Astrocyte (in vitro differentiated cells and primary cell): ENCODE measurements around the gene CD46. TPM values are rescaled to one million over a fixed set of nuclear protein-coding genes. Genes with fewer than 3 reads are reported as not detected.

Experiments
- DNase-seq: peaks from one replicate; pipeline ENCODE4 v3.0.0-alpha.2; 2010; ENCODE audit warnings: low read depth
- FAIRE-seq: peaks from 2 replicates; lab custom pipeline; 2011; peaks lifted over from hg19 to GRCh38; lab: Jason Lieb, UNC
- H2AFZ ChIP-seq: 2 replicates; pipeline ENCODE4 v1.6.0; 2012; ENCODE audit warnings: low read depth, low read length, inconsistent platforms
- H3K27ac ChIP-seq: 2 replicates; pipeline ENCODE4 v1.5.1; 2011; ENCODE audit warnings: low read depth, low read length, inconsistent platforms
- H3K27me3 ChIP-seq: 2 replicates; pipeline ENCODE4 v1.6.0; 2011; ENCODE audit warnings: low read length, inconsistent platforms; ENCODE audit not compliant: insufficient read depth
- H3K36me3 ChIP-seq: 2 replicates; pipeline ENCODE4 v1.5.1; 2011; ENCODE audit warnings: low read length, inconsistent platforms; ENCODE audit not compliant: insufficient read depth
- H3K4me1 ChIP-seq: 2 replicates; pipeline ENCODE4 v1.5.1; 2011; ENCODE audit warnings: low read length, inconsistent platforms; ENCODE audit not compliant: insufficient read depth
- H3K4me2 ChIP-seq: 2 replicates; pipeline ENCODE4 v1.6.0; 2012; ENCODE audit warnings: low read length, inconsistent platforms
- H3K4me3 ChIP-seq: 2 replicates; pipeline ENCODE4 v1.5.1; 2011; ENCODE audit warnings: low read depth, mild to moderate bottlenecking, low read length, inconsistent platforms; ENCODE audit not compliant: insufficient read depth
- H3K79me2 ChIP-seq: 2 replicates; pipeline ENCODE4 v1.6.0; 2012; ENCODE audit warnings: mild to moderate bottlenecking, low read length, inconsistent platforms; ENCODE audit not compliant: insufficient read depth
- H3K9ac ChIP-seq: 2 replicates; pipeline ENCODE4 v1.6.0; 2012; ENCODE audit warnings: mild to moderate bottlenecking, low read length, inconsistent platforms
- H3K9me3 ChIP-seq: 2 replicates; pipeline ENCODE4 v1.5.1; 2012; ENCODE audit warnings: low read depth, mild to moderate bottlenecking, low read length, inconsistent platforms; ENCODE audit not compliant: insufficient read depth
- H4K20me1 ChIP-seq: 2 replicates; pipeline ENCODE4 v1.6.0; 2012; ENCODE audit warnings: low read length, inconsistent platforms; ENCODE audit not compliant: insufficient read depth
- H3K27ac Mint-ChIP-seq: one replicate; pipeline ENCODE4 v1.8.0; 2021; ENCODE audit warnings: mild to moderate bottlenecking, mixed read lengths; ENCODE audit not compliant: unreplicated experiment
- H3K27me3 Mint-ChIP-seq: one replicate; pipeline ENCODE4 v1.8.0; 2021; ENCODE audit warnings: low read depth, mixed read lengths; ENCODE audit not compliant: unreplicated experiment
- H3K36me3 Mint-ChIP-seq: one replicate; pipeline ENCODE4 v1.8.0; 2021; ENCODE audit warnings: low read depth, mixed read lengths; ENCODE audit not compliant: unreplicated experiment
- H3K4me1 Mint-ChIP-seq: one replicate; pipeline ENCODE4 v1.8.0; 2021; ENCODE audit warnings: low read depth, mixed read lengths; ENCODE audit not compliant: unreplicated experiment
- H3K4me3 Mint-ChIP-seq: one replicate; pipeline ENCODE4 v1.8.0; 2021; ENCODE audit warnings: mild to moderate bottlenecking, moderate library complexity, mixed read lengths; ENCODE audit not compliant: unreplicated experiment
- H3K9me3 Mint-ChIP-seq: one replicate; pipeline ENCODE4 v1.8.0; 2021; ENCODE audit warnings: mild to moderate bottlenecking, mixed read lengths; ENCODE audit not compliant: unreplicated experiment
- CTCF ChIP-seq: IDR thresholded peaks from 2 replicates; pipeline ENCODE4 v1.5.1; 2011; ENCODE audit warnings: low read depth, mild to moderate bottlenecking, inconsistent platforms, low read length, moderate library complexity; ENCODE audit not compliant: insufficient read depth
- EZH2 ChIP-seq: IDR thresholded peaks from 2 replicates; pipeline ENCODE4 v1.6.1; 2012; ENCODE audit warnings: mild to moderate bottlenecking, low read length, inconsistent platforms; ENCODE audit not compliant: insufficient read depth
- total RNA-seq: library from RNA; stranded (reverse); gene quantifications from 2 replicates; pipeline ENCODE4 v1.2.1, GENCODE V29; 2021

CD46 gene
- total RNA-seq, 1 donor from 2014 or later, result 176 TPM

- H3K9ac ChIP-seq, result no peak overlapping the region
- H3K9me3 ChIP-seq, result no peaks in the 10 kb centered on the region
- peaks cover 8% of the 10 kb centered on the region for H3K4me1 ChIP-seq
- Mint-ChIP-seq H3K36me3 (peaks cover 5% of the 10 kb centered on the region), H3K27me3 (no peaks in the 10 kb centered on the region), H3K9me3 (no peaks in the 10 kb centered on the region), H3K27ac (no peak overlapping the region), H3K4me1 (peaks cover 21% of the 10 kb centered on the region), H3K4me3 (no peak overlapping the region)
- no peak overlapping the region for H2AFZ ChIP-seq
- H3K4me3 ChIP-seq, result no peak overlapping the region
- H3K36me3 ChIP-seq, result peaks cover 10% of the 10 kb centered on the region
- peaks cover 51% of the 10 kb centered on the region for H3K79me2 ChIP-seq
- FAIRE-seq, result no peak
- H3K27ac ChIP-seq, result no peak overlapping the region
- DNase-seq, result no peak
- TF ChIP-seq EZH2, result no peak
- no peak for TF ChIP-seq CTCF
- peaks cover 48% of the 10 kb centered on the region for H4K20me1 ChIP-seq
- H3K4me2 ChIP-seq, result no peak overlapping the region
- no peaks in the 10 kb centered on the region for H3K27me3 ChIP-seq
These were observed 4.2 kb downstream of the CD46 start for GRCh38 chr1:207755846-207756693.

GRCh38 chr1:207762622-207763021 lies 10.8 kb downstream of the CD46 start:
- no peaks in the 10 kb centered on the region for H3K27me3 ChIP-seq
- H3K4me2 ChIP-seq, result no peak overlapping the region
- no peaks in the 10 kb centered on the region for H3K4me1 ChIP-seq
- H3K36me3 ChIP-seq, result peaks cover 13% of the 10 kb centered on the region
- H3K4me1 Mint-ChIP-seq, result no peaks in the 10 kb centered on the region
- no peaks in the 10 kb centered on the region for H3K9me3 ChIP-seq
- no peaks in the 10 kb centered on the region for H3K79me2 ChIP-seq
- no peak overlapping the region for H3K27ac Mint-ChIP-seq
- FAIRE-seq (no peak), DNase-seq (no peak)
- H2AFZ ChIP-seq, result no peak overlapping the region
- no peak for TF ChIP-seq CTCF
- TF ChIP-seq EZH2, result no peak
- H3K9ac ChIP-seq, result no peak overlapping the region
- no peaks in the 10 kb centered on the region for H3K9me3 Mint-ChIP-seq
- no peak overlapping the region for H3K4me3 Mint-ChIP-seq
- H3K27ac ChIP-seq, result no peak overlapping the region
- H4K20me1 ChIP-seq, result no peaks in the 10 kb centered on the region
- H3K27me3 Mint-ChIP-seq, result no peaks in the 10 kb centered on the region
- H3K36me3 Mint-ChIP-seq, result peaks cover 34% of the 10 kb centered on the region
- no peak overlapping the region for H3K4me3 ChIP-seq

GRCh38 chr1:207763091-207763490 lies 11.2 kb downstream of the CD46 start:
- Mint-ChIP-seq H3K4me3 (no peak overlapping the region), H3K36me3 (peaks cover 34% of the 10 kb centered on the region), H3K4me1 (no peaks in the 10 kb centered on the region), H3K27ac (no peak overlapping the region), H3K27me3 (no peaks in the 10 kb centered on the region), H3K9me3 (no peaks in the 10 kb centered on the region)
- DNase-seq, result no peak
- no peak overlapping the region for H3K9ac ChIP-seq
- no peaks in the 10 kb centered on the region for H3K9me3 ChIP-seq
- H2AFZ ChIP-seq, result no peak overlapping the region
- no peaks in the 10 kb centered on the region for H3K27me3 ChIP-seq
- no peaks in the 10 kb centered on the region for H3K79me2 ChIP-seq
- TF ChIP-seq EZH2, result no peak
- no peak for TF ChIP-seq CTCF
- no peaks in the 10 kb centered on the region for H4K20me1 ChIP-seq
- peaks cover 13% of the 10 kb centered on the region for H3K36me3 ChIP-seq
- H3K4me1 ChIP-seq, result no peaks in the 10 kb centered on the region
- FAIRE-seq, result no peak
- H3K4me3 ChIP-seq, result no peak overlapping the region
- no peak overlapping the region for H3K4me2 ChIP-seq
- H3K27ac ChIP-seq, result no peak overlapping the region
